ENCODE results near the gene POLK.

DNA sequence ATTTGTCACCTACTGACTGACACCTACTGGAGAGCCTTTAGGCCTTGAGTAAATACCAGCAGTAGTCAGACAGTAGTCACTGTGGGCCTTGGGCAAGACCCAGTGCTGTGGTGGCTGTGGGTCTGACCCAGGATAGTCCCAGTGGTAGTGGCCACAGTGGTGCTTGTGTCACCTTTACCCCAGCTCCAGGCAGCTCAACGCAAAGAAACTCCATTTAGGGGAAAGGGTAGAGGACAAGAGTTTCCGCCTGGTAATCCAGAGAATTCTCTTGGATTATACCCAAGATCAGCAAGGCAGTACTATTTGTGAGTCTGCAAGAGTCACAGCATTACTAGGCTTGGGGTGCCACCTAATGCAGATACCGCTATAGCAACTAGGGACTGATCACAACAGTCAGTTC, 29.2 kb upstream of the POLK start:
- TF ChIP-seq POLR2AphosphoS5 (IDR thresholded peaks at IDR 0.05; ENCODE audit: insufficient read depth, low read depth, low read length) = no peak
- TF ChIP-seq, protein P1, sequence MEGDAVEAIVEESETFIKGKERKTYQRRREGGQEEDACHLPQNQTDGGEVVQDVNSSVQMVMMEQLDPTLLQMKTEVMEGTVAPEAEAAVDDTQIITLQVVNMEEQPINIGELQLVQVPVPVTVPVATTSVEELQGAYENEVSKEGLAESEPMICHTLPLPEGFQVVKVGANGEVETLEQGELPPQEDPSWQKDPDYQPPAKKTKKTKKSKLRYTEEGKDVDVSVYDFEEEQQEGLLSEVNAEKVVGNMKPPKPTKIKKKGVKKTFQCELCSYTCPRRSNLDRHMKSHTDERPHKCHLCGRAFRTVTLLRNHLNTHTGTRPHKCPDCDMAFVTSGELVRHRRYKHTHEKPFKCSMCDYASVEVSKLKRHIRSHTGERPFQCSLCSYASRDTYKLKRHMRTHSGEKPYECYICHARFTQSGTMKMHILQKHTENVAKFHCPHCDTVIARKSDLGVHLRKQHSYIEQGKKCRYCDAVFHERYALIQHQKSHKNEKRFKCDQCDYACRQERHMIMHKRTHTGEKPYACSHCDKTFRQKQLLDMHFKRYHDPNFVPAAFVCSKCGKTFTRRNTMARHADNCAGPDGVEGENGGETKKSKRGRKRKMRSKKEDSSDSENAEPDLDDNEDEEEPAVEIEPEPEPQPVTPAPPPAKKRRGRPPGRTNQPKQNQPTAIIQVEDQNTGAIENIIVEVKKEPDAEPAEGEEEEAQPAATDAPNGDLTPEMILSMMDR (IDR thresholded peaks at IDR 0.05; ENCODE audit: extremely low read depth in 1 of 2, insufficient read depth in 1 of 2, low read depth in 1 of 2, low read length in 2 of 2) = no peak
- TF ChIP-seq JUN (IDR thresholded peaks at IDR 0.05; ENCODE audit: borderline replicate concordance, insufficient read depth, insufficient read length, low read depth) = no peak
- no peak for TF ChIP-seq POLR2A (IDR thresholded peaks at IDR 0.05; ENCODE audit: low read depth, low read length)
- no peak for TF ChIP-seq EZH2 (IDR thresholded peaks at IDR 0.05; ENCODE audit: borderline replicate concordance, low read depth, low read length, severe bottlenecking)
- TF ChIP-seq, protein P2, sequence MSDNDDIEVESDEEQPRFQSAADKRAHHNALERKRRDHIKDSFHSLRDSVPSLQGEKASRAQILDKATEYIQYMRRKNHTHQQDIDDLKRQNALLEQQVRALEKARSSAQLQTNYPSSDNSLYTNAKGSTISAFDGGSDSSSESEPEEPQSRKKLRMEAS (IDR thresholded peaks at IDR 0.05; ENCODE audit: insufficient read depth, insufficient read length) = no peak

All from endothelial cell of umbilical vein (primary cell).